Endothelial cell of umbilical vein (primary cell): Measurements from ENCODE around the gene AURKB. TPM values are rescaled to one million over a fixed set of nuclear protein-coding genes. Genes with fewer than 3 reads are reported as not detected.

ENCODE experiments used
- BruUV-seq: library from RNA; stranded (reverse); fragments of 400-500 nt; replicated peaks from 2 replicates; lab custom pipeline; 2021; lab: Mats Ljungman, UMichigan
- CTCF ChIA-PET: fragments of 300-600, 350-600 bp; sonication (Branson Sonifier 250); formaldehyde crosslinking; loops from one replicate; lab custom pipeline; 2021; ENCODE audit warnings: antibody characterized with exemption, inconsistent platforms; lab: Charles Lee
- POLR2A ChIA-PET: fragments of 300-600, 350-600 bp; sonication (Branson Sonifier 250); formaldehyde crosslinking; loops from one replicate; lab custom pipeline; 2021; ENCODE audit warnings: antibody characterized with exemption, inconsistent platforms; lab: Charles Lee
- DNase-seq: peaks from one replicate; pipeline ENCODE4 v3.0.0-alpha.2; 2011; ENCODE audit warnings: low read depth, low spot score
- FAIRE-seq: peaks from 2 replicates; lab custom pipeline; 2011; peaks lifted over from hg19 to GRCh38; lab: Jason Lieb, UNC
- H2AFZ ChIP-seq: 2 replicates; pipeline ENCODE4 v1.6.0; 2012; ENCODE audit warnings: low read depth, low read length, control low read depth, inconsistent platforms
- H3K27ac ChIP-seq: 2 replicates; pipeline ENCODE4 v1.5.1; 2011; ENCODE audit warnings: low read depth, mild to moderate bottlenecking, control low read depth, low read length, moderate library complexity; ENCODE audit not compliant: insufficient read depth
- H3K27me3 ChIP-seq, 2 experiments: 2 replicates each; pipeline versions ENCODE4 v1.6.0 to v1.6.1; 2011; ENCODE audit warnings: low read length in 2 of 2, mixed read lengths in 1 of 2; ENCODE audit not compliant: control insufficient read depth in 2 of 2, insufficient read depth in 2 of 2
- H3K36me3 ChIP-seq, 2 experiments: 2 replicates in 1 of 2; 3 replicates in 1 of 2; pipeline ENCODE4 v1.5.1; 2011; ENCODE audit warnings: low read length in 2 of 2, mild to moderate bottlenecking in 1 of 2, moderate library complexity in 1 of 2; ENCODE audit not compliant: control insufficient read depth in 2 of 2, insufficient read depth in 2 of 2; ENCODE audit errors: extremely low read depth in 1 of 2
- H3K4me1 ChIP-seq: 3 replicates; pipeline ENCODE4 v1.5.1; 2011; ENCODE audit warnings: mild to moderate bottlenecking, low read length; ENCODE audit not compliant: control insufficient read depth, insufficient read depth; ENCODE audit errors: extremely low read depth
- H3K4me2 ChIP-seq: 2 replicates; pipeline ENCODE4 v1.6.1; 2011; ENCODE audit warnings: low read length, control low read depth, mixed read lengths; ENCODE audit not compliant: insufficient read depth
- H3K4me3 ChIP-seq, 3 experiments: fragments of 200-600 bp in 1 of 3; sonication (generic), shearing (Covaris generic) in 1 of 3; replicated peaks in 1 of 3; 2 replicates each; pipeline ENCODE4 v1.5.1; 2011 to 2016; ENCODE audit warnings: control low read depth in 3 of 3, low read length in 3 of 3, mild to moderate bottlenecking in 2 of 3, inconsistent platforms in 1 of 3, low read depth in 1 of 3, moderate library complexity in 1 of 3; ENCODE audit not compliant: insufficient read depth in 1 of 3
- H3K79me2 ChIP-seq: 2 replicates; pipeline ENCODE4 v1.6.0; 2012; ENCODE audit warnings: low read length, inconsistent platforms; ENCODE audit not compliant: control insufficient read depth, insufficient read depth
- H3K9ac ChIP-seq: replicated peaks from 2 replicates; pipeline ENCODE3; 2011; ENCODE audit warnings: low read length, control low read depth; ENCODE audit not compliant: insufficient read depth; ENCODE audit errors: extremely low read depth
- H3K9me1 ChIP-seq: replicated peaks from 3 replicates; pipeline ENCODE4 v1.6.0; 2011; ENCODE audit warnings: mild to moderate bottlenecking, low read length; ENCODE audit not compliant: control insufficient read depth, insufficient read depth; ENCODE audit errors: extremely low read depth
- H3K9me3 ChIP-seq: replicated peaks from 2 replicates; pipeline ENCODE4 v1.5.1; 2012; ENCODE audit warnings: low read length, inconsistent platforms; ENCODE audit not compliant: control insufficient read depth, insufficient read depth
- H4K20me1 ChIP-seq: replicated peaks from 2 replicates; pipeline ENCODE3; 2011; ENCODE audit warnings: mild to moderate bottlenecking, low read length; ENCODE audit not compliant: control insufficient read depth, insufficient read depth; ENCODE audit errors: extremely low read depth
- EZH2 ChIP-seq: IDR thresholded peaks from 2 replicates; pipeline ENCODE4 v1.6.1; 2012; ENCODE audit warnings: borderline replicate concordance, low read depth, mild to moderate bottlenecking, moderate library complexity, low read length, inconsistent platforms; ENCODE audit not compliant: severe bottlenecking
- FOS ChIP-seq: IDR thresholded peaks from 2 replicates; pipeline ENCODE4 v1.6.1; 2011; ENCODE audit warnings: mild to moderate bottlenecking, low read length, moderate library complexity, borderline replicate concordance; ENCODE audit not compliant: insufficient read depth
- GATA2 ChIP-seq: IDR thresholded peaks from 2 replicates; pipeline ENCODE4 v1.7.0; 2011; ENCODE audit warnings: low read depth, mild to moderate bottlenecking, moderate library complexity, mixed read lengths, low read length; ENCODE audit not compliant: insufficient read length, insufficient read depth
- JUN ChIP-seq: IDR thresholded peaks from 2 replicates; pipeline ENCODE4 v1.6.1; 2011; ENCODE audit warnings: borderline replicate concordance, low read depth; ENCODE audit not compliant: insufficient read length, insufficient read depth
- MAX ChIP-seq: IDR thresholded peaks from 2 replicates; pipeline ENCODE4 v1.6.1; 2011; ENCODE audit not compliant: insufficient read depth, insufficient read length
- MYC ChIP-seq: IDR thresholded peaks from one replicate; pipeline ENCODE4 v1.6.1; 2011; ENCODE audit warnings: mild to moderate bottlenecking, low read depth, low read length
- POLR2A ChIP-seq: IDR thresholded peaks from 2 replicates; pipeline ENCODE4 v1.6.1; 2012; ENCODE audit warnings: low read depth, mild to moderate bottlenecking, control low read depth, low read length
- POLR2AphosphoS5 ChIP-seq: IDR thresholded peaks from 2 replicates; pipeline ENCODE4 v1.6.1; 2012; ENCODE audit warnings: low read depth, mild to moderate bottlenecking, control low read depth, low read length, moderate library complexity; ENCODE audit not compliant: insufficient read depth
- dilution Hi-C: fragments of 300-500 bp; cut with MboI; formaldehyde crosslinking; loops from one replicate; pipeline ENCODE4 v1.15.0; 2019; ENCODE audit warnings: low sequenced_read_pairs; ENCODE audit not compliant: extremely low pct_ligation_motif_present
- intact Hi-C: fragments of 100-400 bp; cut with micrococcal nuclease; formaldehyde crosslinking; loops from one replicate; pipeline ENCODE4 v1.10.0; 2022
- polyA plus RNA-seq, 4 experiments: library from polyadenylated mRNA; depleted of rRNA in 3 of 4; stranded (reverse) in 3 of 4; unstranded in 1 of 4; fragments of >200 nt; gene quantifications; 2 replicates each; pipeline versions ENCODE4 v1.2.1 to v1.2.3, GENCODE V29; 2011 to 2012; ENCODE audit warnings: missing spikeins in 1 of 4
- total RNA-seq: library from RNA; stranded (reverse); gene quantifications from 2 replicates; pipeline ENCODE4 v1.2.3, GENCODE V29; 2021
- TF ChIP-seq, protein P1 (sequence below), 2 donors: IDR thresholded peaks; 1 replicate in 1 of 2; 2 replicates in 1 of 2; pipeline ENCODE4 v1.5.1; 2011; ENCODE audit warnings: low read length in 2 of 2, mild to moderate bottlenecking in 2 of 2, moderate library complexity in 2 of 2, control low read depth in 1 of 2, inconsistent platforms in 1 of 2, low read depth in 1 of 2; ENCODE audit not compliant: insufficient read depth in 1 of 2; ENCODE audit errors: extremely low read depth in 1 of 2

The AURKB gene
- total and polyA plus RNA-seq, 2 donors (not counting 3 experiments of a cell fraction or from before 2014, with no cell fraction given): 67.8 to 107 TPM

DNA sequence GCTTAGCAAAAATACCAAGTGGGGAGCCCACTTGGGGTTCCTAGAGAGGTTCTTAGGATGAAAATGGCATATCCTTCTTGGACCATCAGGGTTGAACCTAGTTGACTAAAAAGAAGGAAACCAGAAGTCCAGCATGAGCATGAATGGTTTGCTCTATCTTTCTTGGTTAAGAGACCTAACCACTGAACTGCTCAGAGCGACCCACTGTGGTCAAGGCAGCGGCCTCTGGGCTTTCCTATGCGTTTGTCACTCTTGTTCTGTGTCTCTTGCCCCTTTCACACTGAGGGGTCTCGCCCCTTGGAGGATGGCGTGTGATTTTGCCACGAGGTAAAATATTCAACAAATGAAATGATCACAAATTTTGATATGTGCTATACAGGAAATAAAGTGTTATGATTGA lies 19.9 kb downstream of the AURKB start:
- H3K36me3 ChIP-seq: no peaks in the 10 kb centered on the region
- CTCF ChIA-PET: interaction anchor here (0.5 to 4.3 kb wide), 9 partner anchors 9 to 473 kb away, joined by 3 to 34 read pairs (median 4); partner anchors contain the start of gene AURKB
- DNase-seq: no peak
- intact Hi-C loops: no loop called here
- H3K9ac ChIP-seq: no peak overlapping the region
- no TSS peak for BruUV-seq
- no peaks in the 10 kb centered on the region for H4K20me1 ChIP-seq
- H2AFZ ChIP-seq: peak overlapping the region; percentile 65
- no peak for FAIRE-seq
- dilution Hi-C loops: no loop called here
- H3K4me2 ChIP-seq: peak overlapping the region; percentile 70
- no peak overlapping the region for H3K27ac ChIP-seq
- POLR2A ChIA-PET: interaction anchor here (0.6 to 1.4 kb wide), 6 partner anchors 8 to 58 kb away, joined by 3 to 16 read pairs (median 4); partner anchors contain the start of genes AURKB and CTC1
- peaks cover 8% of the 10 kb centered on the region for H3K79me2 ChIP-seq
- H3K27me3 ChIP-seq: no peaks in the 10 kb centered on the region
- no peaks in the 10 kb centered on the region for H3K9me1 ChIP-seq
- peak overlapping the region in 2 of 3 experiments; percentile 3 to 39 for H3K4me3 ChIP-seq
- TF ChIP-seq JUN: no peak
- no peak for TF ChIP-seq FOS
- no peak for TF ChIP-seq POLR2A
- TF ChIP-seq EZH2: no peak
- TF ChIP-seq MAX: no peak
- TF ChIP-seq, protein P1, sequence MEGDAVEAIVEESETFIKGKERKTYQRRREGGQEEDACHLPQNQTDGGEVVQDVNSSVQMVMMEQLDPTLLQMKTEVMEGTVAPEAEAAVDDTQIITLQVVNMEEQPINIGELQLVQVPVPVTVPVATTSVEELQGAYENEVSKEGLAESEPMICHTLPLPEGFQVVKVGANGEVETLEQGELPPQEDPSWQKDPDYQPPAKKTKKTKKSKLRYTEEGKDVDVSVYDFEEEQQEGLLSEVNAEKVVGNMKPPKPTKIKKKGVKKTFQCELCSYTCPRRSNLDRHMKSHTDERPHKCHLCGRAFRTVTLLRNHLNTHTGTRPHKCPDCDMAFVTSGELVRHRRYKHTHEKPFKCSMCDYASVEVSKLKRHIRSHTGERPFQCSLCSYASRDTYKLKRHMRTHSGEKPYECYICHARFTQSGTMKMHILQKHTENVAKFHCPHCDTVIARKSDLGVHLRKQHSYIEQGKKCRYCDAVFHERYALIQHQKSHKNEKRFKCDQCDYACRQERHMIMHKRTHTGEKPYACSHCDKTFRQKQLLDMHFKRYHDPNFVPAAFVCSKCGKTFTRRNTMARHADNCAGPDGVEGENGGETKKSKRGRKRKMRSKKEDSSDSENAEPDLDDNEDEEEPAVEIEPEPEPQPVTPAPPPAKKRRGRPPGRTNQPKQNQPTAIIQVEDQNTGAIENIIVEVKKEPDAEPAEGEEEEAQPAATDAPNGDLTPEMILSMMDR (IDR thresholded peaks at IDR 0.05; ENCODE audit: extremely low read depth in 1 of 2, insufficient read depth in 1 of 2, low read depth in 1 of 2, low read length in 2 of 2): no peak
- no peak for TF ChIP-seq MYC
- no peak for TF ChIP-seq GATA2
- TF ChIP-seq POLR2AphosphoS5: no peak
- H3K9me3 ChIP-seq: no peaks in the 10 kb centered on the region
- peaks cover 27% of the 10 kb centered on the region for H3K4me1 ChIP-seq
